Stimulated activated CD8-positive, alpha-beta memory T cell treated with anti-CD3 and anti-CD28 coated beads, Interleukin-4, amount 100 ng/mL, for 24 hours (primary cell): Measurements from ENCODE around the gene ITGB5.
"Not testable (repeated sequence)": the region's sequence is repeated elsewhere in the genome, so short reads cannot be mapped to it uniquely, and the experiment has no call there.

Source experiments
- DNase-seq: peaks from one replicate; pipeline ENCODE4 v3.0.0-alpha.2; 2020; ENCODE audit warnings: low read depth

ITGB5 gene

DNA sequence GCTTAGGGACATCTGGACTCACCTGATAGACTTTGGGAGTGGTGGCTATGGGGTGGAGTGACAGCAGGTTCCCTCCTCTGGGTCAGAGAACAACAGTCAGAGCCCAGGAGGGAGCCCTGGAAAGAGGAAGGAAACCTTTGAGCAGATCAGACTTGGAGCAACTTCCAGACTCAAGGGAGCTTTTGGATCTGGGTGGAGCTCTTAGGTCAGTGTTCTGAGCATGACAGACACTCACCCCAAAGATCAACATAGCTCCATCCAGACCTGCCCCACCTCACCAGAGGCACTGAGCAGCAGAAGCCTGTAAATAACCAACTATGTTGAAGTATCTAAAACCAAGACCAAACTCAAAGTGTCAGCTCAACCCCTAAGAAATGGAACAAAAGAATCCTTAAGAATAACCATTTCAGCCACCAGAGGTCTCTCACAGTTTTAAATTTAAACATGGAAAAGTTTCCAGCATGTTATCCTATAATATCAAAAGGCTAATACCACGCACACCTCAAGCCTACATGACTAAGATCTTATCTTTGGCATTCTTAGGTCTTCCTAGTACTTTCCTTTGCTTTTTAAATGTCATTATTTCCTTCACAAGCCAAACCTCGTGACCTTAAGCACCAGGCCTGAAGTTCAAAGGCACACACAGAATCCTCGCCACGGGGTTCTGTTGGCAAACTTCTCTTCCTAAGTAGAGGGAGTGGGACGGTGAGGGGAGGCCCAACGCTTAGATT lies 100.5 kb downstream of the ITGB5 start:
- no peak for DNase-seq

DNA sequence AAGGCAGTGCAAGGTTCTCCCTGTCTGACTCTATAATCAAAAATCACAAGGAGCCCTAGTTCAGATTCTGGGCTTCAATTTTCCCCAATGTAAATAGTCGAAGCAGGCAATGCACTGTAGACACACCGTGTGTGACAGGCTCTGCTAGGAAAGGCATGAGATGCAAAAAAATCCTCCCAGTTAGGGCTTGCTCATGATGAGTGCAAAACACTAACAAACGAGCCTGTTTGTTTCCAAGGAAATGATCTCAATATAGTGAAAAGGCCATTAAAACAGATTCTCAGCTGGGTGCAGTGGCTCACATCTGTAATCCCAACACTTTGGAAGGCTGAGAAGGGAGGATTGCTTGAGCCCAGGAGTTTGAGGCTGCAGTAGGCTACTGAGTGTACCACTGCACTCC lies 101.2 kb downstream of the ITGB5 start:
- DNase-seq: no peak

DNA sequence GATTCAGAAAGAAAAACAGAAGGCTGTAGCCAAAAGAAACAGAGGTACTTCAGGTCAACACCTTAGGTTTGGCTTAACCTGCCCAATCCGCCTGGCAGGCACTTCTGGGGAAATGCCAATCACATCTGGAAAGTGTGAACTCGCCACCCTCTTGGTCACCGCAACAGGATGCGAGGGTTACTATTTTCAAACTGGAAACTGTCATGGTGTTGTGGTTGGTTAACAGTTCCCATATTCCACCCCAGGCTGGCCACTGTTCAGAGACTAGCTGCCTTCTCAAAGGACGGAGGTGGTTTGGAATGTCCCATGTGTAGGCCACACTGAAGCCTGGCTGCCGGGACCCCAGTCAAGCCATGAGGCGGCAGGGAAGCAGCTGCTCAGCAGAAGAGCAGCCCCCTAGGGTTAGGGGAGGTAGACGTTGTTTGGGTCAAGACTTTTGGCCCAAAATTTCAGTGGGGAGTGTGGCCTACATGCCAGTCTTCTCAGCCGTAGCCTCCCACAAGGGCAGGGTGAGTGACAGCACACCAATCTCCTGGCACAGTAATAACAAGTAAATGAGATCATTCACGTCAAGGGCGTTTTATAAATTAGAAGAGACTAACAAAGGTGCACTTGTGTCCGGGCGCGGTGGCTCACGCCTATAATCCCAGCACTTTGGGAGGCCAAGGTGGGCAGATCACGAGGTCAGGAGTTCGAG lies 102.3 kb downstream of the ITGB5 start:
- DNase-seq: no peak

DNA sequence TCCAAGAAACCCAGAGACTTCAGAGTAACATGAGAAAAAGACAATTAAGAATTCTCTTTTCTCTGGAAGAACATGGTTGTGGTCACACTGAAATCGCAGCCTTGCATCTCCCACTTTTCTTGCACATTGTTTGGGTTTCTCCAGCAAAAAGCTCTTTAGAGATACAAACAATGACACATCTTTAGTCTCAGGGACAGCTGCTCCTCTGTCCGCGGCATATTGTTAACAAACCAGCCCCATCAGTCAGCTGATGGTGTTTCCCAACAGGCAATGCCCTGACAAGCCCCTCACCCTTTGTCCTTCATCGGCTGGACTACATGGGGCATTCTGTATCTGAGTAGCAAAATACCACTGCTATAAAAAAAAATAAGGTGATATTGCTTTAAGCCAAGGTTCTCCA lies 103.5 kb downstream of the ITGB5 start:
- DNase-seq: no peak

DNA sequence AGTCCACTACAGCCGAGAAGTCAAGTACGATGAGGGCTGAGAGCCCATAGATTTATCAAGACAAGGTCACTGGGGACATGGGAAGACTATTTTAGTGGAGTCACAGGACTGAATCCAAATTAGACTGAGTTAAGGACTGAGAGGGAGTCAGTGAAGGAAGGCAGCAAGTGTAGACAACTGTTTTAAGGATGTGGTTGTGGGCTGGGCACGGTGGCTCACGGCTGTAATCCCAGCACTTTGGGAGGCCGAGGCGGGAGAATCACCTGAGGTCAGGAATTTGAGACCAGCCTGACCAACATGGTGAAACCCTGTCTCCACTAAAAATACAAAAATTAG lies 104.8 kb downstream of the ITGB5 start:
- not testable (repeated sequence) for DNase-seq

DNA sequence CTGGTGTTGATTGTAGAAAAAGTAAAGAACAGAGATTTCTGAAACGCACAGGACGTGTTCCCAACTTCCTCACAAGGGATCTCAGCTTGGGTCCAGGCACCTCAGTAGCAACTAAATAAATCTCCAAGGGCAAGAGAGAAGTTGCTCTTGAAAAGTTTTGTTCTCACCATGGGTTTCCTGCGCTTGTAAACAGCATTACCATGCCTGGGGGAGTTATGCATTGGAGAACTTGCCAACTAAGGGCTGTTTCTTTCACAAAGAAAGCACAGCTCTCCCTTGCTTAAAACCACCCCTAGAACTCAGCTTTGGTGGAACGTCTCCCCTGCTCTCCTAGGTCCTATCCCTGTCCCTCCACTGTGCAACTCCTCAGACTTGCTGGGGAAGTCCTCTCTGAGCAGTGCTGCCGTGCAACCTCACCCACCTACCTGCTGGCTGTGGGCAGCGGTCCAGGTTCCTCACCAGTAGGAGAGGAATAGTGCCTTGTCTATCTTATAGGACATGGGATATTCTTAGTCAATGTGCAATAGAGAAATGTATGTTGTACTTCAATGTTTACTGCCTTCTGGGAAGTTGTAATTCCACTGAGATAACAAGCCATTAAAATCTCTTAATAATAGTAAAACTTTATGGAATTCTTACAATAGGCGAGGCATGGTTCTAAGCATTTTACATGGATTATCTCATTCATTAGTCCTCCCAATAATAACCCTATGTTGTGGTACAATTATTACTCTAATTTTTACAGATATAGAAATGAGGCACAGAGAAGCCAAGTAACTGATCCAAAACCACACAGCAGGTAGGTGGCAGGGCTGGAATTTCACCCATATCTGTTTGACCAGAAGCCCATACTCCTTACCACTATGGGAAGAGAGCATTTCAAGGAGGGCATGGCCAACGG lies 105.4 kb downstream of the ITGB5 start:
- no peak for DNase-seq

DNA sequence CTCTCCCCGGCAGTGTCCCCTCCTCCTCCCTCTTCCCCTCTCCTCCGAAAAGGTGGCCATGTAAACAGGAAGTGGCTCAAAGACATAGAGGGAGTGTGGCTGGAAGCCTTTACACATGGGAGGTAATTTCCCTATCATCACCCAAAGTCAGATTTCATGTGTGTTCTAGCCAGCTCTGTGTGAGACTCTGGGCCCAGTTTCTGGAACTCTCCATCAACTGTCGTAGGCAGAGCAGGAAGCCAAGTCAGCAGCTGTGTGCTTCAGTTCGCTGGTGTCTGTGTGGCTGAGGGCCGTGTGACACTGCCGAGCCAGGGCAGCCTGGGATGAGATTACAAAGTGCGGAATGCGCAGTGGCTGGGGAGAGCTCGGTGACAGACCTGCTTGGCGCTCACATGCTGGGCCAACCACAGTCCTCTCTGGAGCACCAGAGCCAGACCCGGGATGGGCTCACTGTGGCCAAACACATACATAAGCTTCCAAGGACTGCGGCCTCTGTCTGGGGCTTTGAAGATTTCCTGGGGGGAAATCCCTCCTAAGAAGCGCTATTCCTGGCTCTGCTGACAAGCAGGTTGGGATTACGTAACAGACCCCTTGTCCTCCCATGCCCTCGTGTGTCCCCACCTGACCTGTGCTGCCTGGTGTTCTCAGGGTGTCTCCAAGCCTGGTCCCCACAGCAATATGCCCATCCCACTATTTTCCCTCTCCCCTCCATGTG lies 106.2 kb downstream of the ITGB5 start:
- DNase-seq: no peak

DNA sequence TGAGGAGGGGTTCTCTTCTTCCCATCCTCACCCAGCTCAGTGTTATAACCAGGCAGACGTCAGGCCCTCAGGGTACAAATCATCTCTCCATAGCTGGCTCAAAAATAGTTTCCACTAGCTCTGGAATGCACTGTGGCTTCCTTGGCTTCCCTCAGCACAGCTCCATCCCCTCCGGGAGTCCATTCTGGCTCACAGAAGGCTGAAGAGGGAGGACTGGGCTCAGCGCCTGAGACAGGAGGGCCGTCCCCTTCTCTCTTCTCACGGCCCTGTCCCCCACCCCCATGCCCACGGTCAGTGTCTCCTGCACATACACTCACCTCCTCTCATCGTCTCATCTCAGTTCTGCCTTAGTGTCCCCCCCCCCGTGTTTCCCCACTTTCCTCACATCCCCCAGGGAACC lies 106.8 kb downstream of the ITGB5 start:
- no peak for DNase-seq

DNA sequence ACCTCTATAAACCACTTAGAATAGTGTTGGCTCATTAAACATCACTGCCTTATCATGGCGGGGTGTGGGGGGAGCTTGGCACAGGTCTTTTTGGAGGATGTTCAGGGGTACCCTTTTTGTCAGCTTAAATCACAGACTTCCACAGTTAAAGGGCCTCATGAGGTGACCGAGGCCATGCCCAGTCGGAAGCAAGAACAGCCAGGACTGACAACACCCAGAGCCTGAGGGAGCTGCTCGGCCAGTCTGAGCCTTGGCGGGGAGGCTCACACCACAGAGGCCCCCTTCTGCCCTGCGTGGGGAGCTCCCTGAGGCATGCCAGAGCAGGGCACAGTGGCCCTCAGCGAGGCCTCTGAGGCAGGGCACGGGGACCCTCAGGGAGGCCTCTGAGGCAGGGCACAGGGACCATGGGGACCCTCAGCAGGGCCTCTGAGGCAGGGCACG lies 107.4 kb downstream of the ITGB5 start:
- DNase-seq: no peak

DNA sequence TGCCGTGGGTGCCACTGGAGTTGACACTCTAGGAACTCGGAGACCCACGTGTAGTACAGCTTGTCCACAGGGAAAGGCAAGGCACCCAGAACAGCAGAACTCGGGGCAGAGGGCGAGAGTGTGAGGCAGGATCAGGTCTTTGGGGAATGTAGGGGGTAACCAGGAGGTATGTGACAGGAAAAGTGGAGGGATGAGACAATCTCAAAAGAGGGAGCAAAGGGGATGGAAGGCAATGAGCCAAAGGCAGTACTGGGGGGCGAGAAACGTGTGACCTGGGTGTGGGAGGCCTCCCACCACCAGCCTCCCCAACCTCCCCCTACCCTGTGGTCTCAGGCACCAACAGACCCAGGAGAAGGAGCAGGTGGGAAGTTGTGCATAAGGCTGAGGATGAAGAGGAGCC lies 108.0 kb downstream of the ITGB5 start:
- no peak for DNase-seq

DNA sequence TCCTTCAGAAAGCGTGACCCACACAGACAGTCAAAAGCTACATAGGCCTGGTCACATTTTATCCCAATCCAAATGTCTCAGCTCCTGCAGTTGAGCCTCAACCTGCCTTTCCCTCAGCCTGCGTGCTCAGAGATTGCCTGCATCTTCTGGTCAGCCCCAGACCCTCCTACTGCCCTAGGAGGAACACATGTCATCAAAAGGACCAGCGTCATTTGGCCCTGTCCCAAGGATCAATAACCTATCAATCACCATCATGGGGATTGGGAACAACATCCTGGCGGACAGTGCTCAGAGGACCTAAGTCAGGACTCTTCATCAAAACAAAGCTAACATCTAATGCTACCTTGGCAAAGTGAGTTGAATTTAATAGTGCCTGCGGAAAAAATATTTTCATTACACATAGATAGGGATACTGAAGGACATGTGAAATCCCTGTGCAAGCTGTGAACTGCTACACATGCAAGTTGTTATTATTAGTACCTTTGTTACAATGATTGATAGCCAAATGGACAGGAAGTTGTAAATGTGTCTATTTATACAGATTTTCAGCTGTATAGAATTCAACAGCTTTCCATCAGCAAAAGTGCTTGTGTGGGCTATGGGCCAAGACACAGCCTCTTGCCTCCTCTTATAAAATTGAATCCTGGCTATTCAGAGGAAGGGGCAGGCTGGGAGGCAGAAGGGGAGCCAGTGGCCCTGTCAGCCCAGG lies 109.2 kb downstream of the ITGB5 start:
- DNase-seq: no peak

DNA sequence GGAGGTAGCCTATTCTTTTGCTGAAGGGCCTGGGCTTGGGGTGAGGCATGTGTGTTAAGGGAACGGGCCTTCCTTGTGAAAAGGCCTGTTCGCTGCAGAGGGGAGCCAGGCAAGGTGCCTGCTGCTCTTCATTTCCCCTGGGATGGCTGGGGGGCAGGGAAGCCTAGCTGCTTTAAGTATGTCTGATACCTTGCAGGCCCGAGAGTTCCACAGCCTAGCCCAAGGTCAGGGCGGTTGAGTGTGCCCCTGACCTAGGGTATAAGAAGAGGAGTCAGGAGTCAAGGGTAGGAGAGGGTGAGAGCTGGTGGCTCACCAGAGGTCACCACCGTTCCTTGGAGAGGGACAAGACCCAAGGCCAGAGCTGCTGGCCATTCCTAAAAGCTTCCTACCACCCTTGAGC lies 110.3 kb downstream of the ITGB5 start:
- DNase-seq: no peak

DNA sequence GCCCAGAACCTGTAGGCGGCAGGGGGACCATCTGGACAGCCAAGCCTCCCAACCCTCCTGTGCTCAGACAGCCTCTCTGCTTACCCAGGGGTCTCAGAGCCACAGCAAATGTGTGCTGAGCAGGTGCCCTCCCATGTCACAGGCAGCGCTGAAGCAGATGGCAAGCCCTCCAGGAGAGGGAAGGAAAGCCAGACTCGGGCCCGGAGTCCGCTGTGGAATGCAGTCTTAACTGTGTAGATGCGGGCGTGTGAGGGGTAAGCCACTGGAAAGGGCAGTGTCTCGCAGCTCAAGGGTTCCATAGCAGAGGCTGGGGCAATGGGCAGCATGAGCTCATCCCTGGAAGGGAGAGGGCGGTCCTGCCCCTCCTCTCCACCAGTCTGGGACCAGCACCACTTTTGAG lies 111.3 kb downstream of the ITGB5 start:
- DNase-seq: no peak

DNA sequence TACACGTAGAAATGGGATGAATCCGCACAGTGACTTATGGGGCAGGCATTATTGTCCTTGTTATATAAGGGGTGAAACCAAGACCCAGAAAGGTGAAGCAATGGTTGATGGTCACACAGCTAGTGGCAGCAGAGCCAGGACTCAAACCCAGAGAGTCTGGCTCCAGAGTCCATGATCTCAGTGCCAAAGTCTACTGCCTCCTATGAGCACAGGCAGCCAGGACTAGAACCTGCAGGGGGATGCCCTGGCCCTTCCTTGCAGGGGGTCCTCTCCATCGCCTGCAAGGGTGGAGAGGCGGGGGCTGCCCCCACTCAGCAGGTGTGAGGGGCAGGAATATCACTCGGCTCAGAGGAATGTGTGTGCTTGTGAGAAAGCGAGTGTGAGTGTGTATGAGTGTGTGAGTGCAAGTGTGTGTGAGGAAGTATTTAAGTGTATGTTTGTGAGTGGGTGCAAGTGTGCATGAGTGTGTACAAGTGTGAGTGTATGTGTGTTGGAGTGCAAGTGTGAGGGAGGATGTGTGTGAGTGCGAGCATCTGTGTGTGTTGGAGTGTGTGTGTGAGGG lies 112.2 kb downstream of the ITGB5 start:
- no peak for DNase-seq

DNA sequence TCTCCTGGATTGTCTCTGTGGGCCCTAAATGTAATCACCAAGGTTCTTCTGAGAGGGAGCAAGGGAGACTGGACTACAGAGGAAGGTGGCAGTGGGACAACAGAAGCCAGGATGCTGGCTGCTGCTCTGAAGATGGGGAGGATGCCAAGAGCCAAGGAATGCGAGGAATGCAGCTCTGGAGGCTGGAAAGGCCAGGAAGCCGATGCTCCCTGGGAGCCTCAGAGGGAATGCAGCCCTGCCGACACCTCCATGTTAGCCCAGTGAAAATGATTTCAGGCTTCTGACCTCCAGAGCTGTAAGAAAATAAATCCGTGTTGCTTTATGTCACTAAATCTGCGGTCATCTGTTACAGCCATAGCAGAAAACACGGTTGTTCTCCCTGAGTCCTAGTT lies 112.8 kb downstream of the ITGB5 start:
- no peak for DNase-seq

DNA sequence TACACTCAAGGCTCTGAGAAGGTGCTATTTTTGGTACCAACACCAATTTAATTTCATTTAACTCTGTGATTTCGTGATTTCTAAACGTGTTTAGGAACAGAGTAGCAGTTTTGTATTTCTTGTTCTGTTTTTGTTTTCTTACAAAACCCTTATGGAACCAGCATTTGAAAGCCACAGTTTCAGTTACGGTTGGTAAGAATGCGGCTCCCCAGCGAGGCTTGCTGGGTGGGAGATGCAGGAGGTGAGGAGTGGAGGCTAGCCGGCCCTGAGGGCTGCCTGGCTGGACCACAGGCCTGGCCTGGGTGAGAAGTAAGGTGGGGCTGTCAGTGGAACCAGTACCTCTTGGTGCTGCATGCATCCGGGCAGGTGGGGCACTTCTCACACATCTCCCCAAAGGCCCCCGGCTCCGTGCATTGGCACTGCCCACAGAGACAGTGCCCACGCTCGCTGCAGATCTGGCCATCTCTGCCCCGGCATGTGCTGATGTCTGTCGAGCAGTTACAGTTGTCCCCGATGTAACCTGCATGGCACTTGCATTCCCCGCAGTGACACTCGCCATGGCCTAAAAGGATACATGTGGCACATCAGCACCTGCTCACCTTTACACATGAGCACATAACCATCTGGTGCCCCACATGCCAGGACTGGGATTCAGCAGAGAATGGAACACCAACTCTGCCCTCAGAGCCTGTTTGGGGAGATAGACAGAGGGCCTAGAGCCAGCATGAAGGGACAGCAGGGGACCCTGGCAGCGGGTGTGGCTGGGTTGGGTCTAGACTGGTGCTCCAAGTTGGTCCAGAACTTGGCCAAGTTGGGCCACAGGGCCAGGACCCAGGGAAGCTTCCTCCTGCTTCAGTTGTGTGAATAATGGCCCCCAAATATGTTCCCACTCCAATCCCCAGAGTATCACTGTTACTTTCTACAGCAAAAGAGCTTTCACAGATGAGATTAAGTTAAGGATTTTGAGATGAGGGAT lies 113.5 kb downstream of the ITGB5 start:
- DNase-seq: no peak

DNA sequence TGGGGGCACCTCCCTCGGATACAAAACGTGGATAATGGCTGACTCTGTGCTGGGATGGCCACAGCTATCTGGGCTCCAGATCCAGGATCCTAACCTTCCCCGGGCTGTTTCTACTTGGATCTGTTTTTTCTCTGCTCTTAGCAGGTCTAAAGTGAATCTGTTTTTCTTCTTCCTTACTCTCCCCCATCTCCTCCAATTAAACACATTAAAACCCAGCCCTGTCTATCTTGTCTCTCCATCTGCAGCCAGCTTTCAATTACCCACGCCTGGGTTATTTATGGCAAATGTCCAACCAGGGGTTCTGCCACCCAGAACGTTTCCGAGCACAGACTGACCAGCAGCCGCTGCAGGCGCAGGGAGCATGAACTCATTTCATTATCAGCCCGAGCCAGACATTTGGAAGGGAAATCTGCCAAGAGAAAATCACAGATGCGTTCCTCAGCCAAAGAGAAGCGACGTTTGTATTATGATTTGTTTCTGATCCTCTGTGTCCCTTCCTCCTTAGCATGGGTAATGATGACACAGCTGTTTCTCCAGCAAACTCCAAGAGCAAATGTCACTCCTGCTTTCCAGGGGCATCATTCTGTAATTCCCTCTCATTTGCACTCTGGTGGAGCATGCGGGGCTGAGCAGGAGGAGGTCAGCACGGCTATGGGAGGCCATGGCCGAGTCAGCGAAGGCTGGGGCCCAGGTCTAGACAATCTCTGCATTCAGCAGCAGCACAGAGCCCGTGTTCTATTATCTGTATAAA lies 114.9 kb downstream of the ITGB5 start:
- DNase-seq: no peak

DNA sequence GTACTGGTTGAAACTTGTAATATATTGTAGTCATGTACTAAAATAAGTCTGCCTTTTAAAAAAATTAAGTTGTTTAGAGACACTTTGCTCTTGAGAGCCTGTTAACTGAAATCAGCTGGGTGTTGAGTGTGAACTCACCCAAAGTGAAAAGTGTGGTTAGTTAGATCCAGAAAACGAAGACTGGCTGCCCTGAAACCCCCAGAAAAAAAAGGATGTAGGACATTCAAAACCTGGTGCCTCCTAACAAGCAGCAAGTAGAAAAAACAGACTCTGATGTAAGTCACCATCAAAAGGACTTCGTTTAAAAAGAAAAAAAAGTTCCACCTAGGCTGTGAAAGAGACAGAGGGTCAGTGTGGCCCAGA lies 116.1 kb downstream of the ITGB5 start:
- DNase-seq: no peak

DNA sequence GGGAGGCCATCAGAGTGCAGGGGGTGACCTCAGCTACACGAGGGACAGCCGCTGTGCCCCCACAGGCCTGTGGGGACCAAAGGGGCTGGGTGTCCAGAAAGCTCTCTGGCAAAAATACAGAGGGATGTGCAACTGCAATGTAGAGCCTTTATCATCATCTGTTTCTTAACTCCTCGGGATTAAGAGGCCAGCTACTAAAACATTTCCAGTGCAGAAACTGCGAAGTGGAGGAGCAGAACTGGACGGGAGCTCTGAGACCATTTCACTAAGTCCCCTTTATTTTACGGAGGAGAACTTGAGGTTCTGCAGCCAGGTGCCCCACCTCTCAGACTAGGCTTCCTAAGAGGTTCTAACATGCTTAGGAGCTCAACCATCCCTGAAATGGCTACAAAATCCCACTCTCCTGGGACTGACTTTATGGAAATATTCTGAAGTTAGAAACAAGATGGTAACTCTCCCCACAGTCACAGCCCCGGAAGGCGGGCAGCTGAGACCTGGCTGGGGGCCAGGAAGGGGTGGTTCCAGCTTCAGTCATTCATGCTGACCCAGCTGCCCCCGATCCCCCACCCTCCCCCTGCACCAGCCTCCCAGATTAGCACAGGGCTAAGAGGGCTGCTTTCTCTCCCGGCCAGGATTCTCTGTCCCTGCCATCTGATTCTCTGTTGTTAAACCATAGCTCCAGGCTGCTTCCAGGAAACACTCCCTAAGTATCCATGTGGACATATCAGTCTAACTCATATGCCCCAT lies 116.7 kb downstream of the ITGB5 start:
- DNase-seq: no peak
